PFSK-1 (cell line): ENCODE data around the gene COQ6.

Experiments used
- FOXP2 ChIP-seq: optimal IDR thresholded peaks from 2 replicates; pipeline ENCODE3; 2011; ENCODE audit warnings: borderline replicate concordance, control low read depth, inconsistent platforms; ENCODE audit not compliant: insufficient read depth; ENCODE audit errors: extremely low read length, extremely low read depth
- POLR2AphosphoS5 ChIP-seq: IDR thresholded peaks from 2 replicates; pipeline ENCODE4 v1.6.1; 2012; ENCODE audit warnings: low read depth, mild to moderate bottlenecking, control low read depth, low read length, moderate library complexity
- SIN3A ChIP-seq: IDR thresholded peaks from 2 replicates; pipeline ENCODE4 v1.6.1; 2012; ENCODE audit warnings: mild to moderate bottlenecking, low read length, moderate library complexity, borderline replicate concordance; ENCODE audit not compliant: insufficient read depth
- TAF1 ChIP-seq: IDR thresholded peaks from 2 replicates; pipeline ENCODE4 v1.6.1; 2012; ENCODE audit warnings: low read length, control low read depth, borderline replicate concordance; ENCODE audit not compliant: insufficient read depth
- TF ChIP-seq, protein P1 (sequence below), 2 experiments: IDR thresholded peaks; 2 replicates each; pipeline versions ENCODE4 v1.6.1 to v1.8.0; 2011 to 2012; ENCODE audit warnings: low read depth in 2 of 2, low read length in 2 of 2, control low read depth in 1 of 2, inconsistent platforms in 1 of 2, mild to moderate bottlenecking in 1 of 2, moderate library complexity in 1 of 2; ENCODE audit not compliant: insufficient read depth in 1 of 2

Gene COQ6

GRCh38 chr14:73996731-73997107, 46.6 kb downstream of the COQ6 start:
- TF ChIP-seq SIN3A (no peak), FOXP2 (no peak), TAF1 (no peak), POLR2AphosphoS5 (no peak)
- TF ChIP-seq, protein P1, sequence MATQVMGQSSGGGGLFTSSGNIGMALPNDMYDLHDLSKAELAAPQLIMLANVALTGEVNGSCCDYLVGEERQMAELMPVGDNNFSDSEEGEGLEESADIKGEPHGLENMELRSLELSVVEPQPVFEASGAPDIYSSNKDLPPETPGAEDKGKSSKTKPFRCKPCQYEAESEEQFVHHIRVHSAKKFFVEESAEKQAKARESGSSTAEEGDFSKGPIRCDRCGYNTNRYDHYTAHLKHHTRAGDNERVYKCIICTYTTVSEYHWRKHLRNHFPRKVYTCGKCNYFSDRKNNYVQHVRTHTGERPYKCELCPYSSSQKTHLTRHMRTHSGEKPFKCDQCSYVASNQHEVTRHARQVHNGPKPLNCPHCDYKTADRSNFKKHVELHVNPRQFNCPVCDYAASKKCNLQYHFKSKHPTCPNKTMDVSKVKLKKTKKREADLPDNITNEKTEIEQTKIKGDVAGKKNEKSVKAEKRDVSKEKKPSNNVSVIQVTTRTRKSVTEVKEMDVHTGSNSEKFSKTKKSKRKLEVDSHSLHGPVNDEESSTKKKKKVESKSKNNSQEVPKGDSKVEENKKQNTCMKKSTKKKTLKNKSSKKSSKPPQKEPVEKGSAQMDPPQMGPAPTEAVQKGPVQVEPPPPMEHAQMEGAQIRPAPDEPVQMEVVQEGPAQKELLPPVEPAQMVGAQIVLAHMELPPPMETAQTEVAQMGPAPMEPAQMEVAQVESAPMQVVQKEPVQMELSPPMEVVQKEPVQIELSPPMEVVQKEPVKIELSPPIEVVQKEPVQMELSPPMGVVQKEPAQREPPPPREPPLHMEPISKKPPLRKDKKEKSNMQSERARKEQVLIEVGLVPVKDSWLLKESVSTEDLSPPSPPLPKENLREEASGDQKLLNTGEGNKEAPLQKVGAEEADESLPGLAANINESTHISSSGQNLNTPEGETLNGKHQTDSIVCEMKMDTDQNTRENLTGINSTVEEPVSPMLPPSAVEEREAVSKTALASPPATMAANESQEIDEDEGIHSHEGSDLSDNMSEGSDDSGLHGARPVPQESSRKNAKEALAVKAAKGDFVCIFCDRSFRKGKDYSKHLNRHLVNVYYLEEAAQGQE (IDR thresholded peaks at IDR 0.05; ENCODE audit: insufficient read depth in 1 of 2, low read depth in 2 of 2, low read length in 2 of 2): no peak

DNA sequence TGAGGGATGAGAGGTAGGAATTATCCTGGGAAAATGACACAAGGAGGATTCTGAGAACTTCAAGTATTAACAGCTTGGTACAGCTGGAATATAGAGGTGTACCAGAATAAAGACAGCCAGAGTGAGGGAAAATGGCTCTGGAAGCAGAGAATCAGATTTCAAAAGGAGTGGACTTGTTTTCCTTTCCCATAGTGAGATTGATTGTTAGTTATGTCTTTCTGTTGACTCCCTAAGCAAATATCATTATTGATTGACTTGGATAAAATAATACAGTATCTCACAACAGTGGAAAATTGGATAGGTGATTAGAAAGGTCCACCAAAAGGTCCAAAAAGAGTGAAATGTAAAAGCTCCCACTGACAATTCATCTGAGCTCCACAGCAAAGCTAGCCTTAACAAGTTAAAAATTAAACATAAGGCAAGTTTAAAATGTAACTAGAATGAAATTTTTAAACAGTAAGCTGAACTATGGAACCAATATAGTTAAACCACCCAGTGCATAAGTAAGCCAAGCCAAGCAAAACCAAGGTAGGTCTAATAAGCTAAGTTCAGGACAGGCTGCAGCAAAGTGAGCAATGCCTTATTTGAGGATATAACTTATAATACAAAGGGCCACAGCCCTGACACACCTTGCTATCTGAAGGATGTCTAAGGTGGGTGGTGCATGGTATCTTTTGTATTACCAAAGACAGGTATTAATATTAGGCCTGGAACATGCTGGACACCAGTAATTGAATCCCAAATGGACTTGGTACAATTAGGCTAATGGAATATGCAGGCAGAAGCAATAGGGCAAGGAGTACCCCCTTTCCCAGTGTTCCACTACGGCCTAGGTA, 47.2 kb downstream of the COQ6 start:
- TF ChIP-seq, protein P1 (IDR thresholded peaks at IDR 0.05; ENCODE audit: insufficient read depth in 1 of 2, low read depth in 2 of 2, low read length in 2 of 2): no peak
- TF ChIP-seq TAF1: no peak
- no peak for TF ChIP-seq SIN3A
- no peak for TF ChIP-seq POLR2AphosphoS5
- TF ChIP-seq FOXP2: no peak

- TF ChIP-seq SIN3A (no peak), POLR2AphosphoS5 (no peak), FOXP2 (no peak), TAF1 (no peak)
- TF ChIP-seq, protein P1 (IDR thresholded peaks at IDR 0.05; ENCODE audit: insufficient read depth in 1 of 2, low read depth in 2 of 2, low read length in 2 of 2): no peak
Observed at GRCh38 chr14:73997944-73998447, 47.9 kb downstream of the COQ6 start.

- no peak for TF ChIP-seq POLR2AphosphoS5
- TF ChIP-seq, protein P1 (IDR thresholded peaks at IDR 0.05; ENCODE audit: insufficient read depth in 1 of 2, low read depth in 2 of 2, low read length in 2 of 2): no peak
- TF ChIP-seq SIN3A: no peak
Observed at GRCh38 chr14:73998726-73999125, 48.6 kb downstream of the COQ6 start.
